ENCODE measurements around the gene SDK1.

The SDK1 gene

DNA sequence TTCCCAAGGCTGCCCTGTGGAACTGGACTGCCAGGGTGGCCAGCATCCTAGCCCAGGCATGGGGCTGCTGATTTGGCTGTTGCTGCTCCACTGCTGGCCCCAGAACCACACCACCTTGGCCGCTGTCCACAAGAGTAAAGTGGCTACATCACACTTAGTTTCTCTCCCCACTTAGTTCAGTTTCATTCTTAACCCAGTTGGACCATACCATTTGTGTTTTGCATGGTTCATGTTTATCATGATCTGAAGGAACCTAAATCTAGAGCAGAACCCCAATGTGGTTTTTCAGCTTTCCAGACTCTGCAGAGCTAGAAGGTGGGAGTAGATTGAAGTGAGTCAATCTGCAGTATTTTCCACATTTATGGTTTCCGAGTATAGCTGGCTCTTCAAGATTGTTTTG lies 32.8 kb downstream of the SDK1 start:
- DNase-seq (ENCODE audit: low read depth), result peak; percentile 1

DNA sequence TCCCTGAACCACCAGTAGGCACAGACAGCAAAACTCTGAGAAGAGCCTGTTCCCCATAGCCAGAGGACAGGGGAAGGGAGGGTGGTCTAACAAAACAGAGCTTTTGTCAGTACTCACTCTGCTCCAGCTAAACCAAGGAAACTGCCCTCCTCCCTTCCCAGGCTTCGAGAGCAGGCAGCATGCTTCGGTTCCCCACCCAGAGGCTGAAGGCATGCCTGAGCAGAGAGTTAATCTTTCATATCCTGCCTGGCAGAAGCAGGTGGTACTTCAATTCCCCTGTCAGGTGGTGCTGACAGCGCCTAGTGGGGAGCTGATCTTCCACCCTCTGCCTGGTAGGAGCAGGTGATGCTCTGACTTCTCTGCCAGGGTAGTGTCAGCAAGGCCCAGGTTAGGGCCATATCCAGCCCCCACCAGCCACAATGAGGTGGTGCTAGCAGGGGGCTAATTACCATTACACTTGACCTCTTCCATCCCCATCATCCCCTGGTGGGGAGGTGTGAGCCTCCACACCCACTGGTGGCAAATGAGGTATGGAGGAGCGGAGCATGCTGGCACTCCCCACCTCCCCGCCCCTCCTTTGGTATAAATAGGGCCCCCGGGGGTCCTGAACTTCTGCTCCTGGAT lies 35.1 kb downstream of the SDK1 start:
- DNase-seq (ENCODE audit: low read depth), result no peak

DNA sequence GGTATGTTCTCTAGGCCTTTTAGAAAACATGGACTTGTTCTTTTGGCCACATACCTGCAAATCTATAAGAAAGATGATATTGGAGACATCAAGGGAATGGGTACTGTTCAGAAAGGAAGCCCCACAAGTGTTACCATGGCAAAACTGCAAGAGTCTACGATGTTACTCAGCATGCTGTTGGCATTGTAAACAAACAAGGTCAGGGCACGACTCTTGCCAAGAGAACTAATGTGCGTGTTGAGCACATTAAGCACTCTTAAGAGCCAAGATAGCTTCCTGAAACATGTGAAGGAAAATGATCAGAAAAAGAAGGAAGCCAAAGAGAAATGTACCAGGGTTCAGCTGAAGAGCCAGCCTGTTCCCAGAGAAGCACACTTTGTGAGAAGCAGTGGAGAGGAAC lies 37.1 kb downstream of the SDK1 start:
- DNase-seq (ENCODE audit: low read depth), result no peak

DNA sequence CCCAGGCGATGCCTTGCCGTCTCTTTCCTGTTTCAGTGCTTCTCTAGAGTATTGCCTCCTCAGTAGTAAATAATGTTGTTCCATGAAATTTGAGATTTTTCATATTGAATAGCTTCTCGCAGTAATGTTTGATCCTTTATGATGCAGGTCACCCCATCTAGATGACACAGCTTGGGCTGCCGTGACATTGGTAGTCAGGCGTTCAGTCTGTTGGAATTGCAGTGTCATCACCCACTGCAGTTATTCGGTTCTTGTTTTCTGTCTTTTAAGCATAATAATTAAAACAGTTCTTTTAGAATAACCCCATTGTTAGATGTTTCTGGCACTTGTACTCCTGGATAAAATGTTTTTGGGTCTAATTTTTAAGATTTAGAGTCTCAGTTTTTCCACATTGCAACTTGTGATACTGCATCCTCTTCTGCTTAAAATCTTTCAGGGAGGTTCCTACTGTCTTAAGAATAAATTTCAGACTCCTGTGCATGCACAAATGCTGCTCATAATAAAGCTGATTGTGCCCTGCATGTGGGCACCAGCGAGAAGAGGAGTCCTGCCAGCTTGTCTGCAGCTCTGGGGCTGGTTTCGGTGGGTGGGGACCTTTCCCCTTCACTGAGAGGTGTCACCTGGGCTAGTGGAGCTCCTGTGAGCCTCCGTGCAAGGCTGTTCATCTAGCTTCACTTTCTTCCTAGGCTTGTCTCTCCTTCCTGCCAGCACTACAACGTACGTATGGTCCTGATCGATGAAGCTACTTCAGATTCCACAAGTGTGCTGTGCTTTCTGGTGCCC lies 44.8 kb downstream of the SDK1 start:
- DNase-seq (ENCODE audit: low read depth), result no peak

DNA sequence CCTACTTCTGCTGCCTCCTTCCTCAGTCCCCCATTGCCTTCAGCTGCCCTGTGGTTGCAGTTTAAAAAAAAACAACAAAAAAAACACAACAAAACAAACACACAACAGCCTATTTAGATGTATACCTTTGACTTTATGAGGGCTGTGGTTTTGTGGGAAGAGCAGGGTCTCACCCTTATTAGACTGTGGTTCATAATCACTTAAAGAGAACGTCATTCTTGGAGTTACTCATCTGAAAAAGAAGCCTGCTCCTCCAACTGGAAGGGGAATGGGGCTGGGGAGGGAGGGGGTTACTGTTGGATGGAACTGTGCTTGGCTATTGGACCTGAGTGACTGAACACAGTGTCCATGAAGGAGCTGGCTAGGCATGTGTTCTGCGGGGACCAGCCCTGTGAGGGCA lies 48.1 kb downstream of the SDK1 start:
- no peak for DNase-seq (ENCODE audit: low read depth)

DNA sequence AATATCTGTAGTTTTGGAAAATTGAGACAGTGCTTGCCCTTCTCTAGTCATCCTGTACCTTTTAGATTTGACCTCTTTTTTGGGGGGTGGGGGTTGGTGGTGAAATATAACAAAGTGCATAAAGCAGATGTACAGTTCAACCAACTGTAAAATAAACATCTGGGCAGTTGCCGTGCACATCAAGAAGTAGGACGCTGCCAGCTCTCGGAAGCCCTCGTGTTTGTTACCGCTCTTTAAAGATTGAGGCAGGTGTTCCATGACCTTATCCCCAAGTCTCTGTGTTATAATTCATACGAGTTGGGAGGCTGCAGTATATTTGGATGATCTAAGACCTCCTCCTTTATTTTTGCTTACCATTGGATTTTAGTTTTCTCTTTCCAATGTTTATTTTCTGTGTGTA lies 55.1 kb downstream of the SDK1 start:
- DNase-seq (ENCODE audit: low read depth), result no peak

DNA sequence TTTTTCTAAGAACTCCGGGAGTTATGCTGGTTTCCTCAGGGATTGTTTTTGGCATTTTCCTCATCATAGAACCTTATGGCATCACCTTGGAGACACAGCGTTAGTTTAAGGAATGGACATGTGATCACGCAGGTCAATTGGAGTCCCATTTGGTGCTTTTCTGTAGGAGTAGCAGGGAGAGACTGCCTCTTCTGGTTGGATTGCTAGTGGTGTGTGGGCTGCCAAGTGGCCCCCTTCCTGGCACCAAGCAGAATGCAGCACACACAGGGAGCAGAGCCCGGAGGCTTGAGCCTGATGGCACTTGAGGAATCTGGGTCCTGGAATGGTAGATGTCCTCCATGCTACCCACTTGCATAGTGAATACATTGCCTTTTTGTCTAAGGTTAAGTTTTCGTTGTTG lies 57.9 kb downstream of the SDK1 start:
- no peak for DNase-seq (ENCODE audit: low read depth)

DNA sequence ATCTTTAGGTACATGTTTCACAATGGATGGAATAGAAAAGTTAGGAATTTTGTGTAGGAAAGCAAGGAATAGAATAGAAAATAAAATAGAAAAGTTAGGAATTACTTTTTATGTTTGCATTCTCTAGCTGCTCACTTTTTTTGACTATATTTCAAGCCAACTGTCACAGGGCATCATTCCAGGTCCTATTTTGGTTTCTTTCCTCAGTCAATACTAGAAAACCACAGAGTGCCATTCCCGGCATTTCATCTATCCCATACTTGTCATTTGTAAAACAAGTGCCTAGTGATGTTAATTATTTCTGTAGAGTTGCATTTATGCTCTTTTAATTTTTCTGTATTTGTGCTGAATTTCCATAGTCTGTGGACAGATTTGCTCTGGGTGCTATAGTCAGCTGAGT lies 66.2 kb downstream of the SDK1 start:
- no peak for DNase-seq (ENCODE audit: low read depth)

DNA sequence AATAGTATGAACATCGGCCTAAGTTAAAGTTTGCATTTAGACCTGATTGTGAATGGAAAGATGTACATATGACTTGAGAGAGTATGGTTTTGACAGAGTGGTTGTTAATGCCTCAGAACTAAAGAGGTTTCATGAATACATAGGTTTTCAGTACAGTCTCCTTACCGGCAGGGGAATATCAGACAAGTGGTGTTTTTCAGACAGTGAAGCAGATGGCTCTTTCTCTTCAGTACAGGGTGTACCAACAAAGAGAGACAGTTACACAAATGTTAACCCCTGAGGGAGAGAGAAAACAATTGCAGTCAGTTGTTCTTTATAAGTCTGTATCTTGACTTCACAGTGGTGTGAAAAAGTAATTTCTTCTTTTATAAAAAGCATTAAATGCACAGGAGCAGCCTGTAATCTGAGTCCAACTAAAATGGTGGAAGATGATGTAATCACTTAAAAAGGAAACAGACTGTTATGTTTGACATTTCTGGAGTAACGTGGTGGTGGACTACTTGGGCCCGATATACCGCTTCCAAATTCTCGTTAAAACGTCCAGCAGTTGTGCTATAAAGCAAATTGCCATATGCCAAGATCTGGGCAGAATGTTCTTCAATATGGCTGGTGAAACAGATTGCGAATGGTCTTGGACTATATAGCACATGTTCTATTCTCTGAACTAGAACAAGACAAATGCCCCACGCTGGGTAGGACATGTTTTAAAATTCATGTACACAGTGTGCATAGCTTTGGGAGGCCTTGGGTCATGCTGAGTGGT lies 69.2 kb downstream of the SDK1 start:
- DNase-seq (ENCODE audit: low read depth), result peak; percentile 14

DNA sequence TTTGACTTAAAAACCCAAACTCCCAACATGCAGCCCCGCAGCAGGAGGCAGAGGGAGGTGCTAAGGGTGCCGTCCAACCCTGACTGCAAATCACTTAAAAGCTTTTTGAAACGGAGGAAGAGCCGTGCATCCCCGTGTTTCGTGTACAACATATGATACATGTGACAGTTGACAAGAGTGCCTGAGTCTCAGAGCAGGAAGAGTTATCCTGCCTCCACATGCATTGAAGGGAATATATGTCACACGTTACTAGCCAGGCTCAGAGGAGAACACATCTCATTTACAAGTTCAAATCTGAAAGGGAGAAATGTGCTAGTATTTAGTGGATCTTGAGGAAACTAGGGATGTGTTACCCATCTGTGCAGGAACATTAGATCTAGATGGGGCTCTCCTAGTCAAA lies 69.9 kb downstream of the SDK1 start:
- no peak for DNase-seq (ENCODE audit: low read depth)

DNA sequence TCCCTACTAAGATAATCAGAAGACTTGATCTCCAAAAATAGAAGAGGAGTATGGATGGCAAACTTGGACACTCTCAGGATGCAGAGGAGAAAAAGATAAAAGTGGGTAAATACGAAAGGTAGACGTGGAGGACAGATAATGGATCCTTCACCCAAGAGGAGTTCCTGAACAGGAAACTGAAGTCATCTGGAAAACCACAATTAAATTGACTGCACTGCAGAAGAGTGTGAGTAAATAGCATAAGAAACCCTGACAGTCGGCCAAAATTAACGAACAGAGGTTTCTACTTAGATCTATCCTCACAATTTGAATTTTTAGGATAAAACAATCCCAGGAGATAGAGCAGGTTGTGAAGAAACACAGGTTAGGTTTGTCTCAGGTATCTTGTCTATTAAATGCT lies 70.5 kb downstream of the SDK1 start:
- DNase-seq (ENCODE audit: low read depth), result no peak

DNA sequence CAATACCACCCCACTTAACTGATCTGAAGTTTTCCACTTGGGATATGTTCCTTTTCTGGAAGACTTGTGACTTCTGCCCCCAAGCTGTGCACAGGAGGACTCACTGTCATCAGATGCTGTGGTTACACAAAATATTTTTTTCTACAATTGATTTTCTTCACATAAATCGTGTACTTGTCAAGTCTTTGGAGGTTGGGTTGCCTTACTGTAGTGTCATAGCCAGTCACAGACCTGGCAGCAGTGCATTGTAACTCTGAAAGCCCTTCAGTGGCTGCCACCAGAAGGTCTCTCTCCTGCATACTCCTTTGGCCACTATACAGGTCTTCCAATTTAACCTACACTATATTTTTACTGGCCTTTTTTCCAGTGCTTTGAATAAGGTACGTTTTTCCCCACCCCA lies 73.2 kb downstream of the SDK1 start:
- no peak for DNase-seq (ENCODE audit: low read depth)

DNA sequence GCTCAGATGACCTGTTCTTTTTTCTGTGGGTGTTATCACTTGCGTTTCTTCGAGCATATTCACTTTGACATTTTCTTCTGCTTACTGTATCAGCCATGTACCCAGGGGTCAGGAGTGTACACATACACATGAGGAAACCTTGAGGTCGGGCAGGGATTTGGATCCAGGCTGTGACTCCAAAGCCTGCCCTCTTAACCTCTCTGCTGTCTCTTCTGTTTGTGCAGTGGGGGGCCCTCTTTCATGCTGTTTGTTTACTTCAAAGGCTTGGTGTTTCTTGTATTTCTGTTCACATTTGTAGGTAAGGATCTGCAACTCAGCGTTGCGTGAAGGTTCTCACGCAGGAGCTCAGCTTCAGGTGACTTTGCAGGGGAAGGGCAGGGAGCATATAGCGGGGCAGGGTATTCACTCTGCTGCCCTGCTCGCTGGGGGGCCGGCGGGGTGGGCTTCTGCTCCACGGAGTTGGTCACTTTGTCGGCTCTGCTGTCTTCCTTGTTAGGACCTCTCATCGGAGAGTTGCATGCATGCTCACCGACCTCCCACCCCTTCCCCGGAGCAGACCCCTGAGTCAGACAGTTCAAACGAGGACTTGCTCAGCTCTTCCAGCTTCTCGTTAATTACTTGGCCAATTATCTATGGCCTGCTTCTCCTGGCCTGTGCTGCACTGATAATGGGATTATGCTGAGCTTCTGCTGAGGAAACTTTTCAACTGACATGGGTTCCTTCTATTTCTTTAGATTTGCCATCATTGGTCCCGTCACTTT lies 77.5 kb downstream of the SDK1 start:
- no peak for DNase-seq (ENCODE audit: low read depth)

DNA sequence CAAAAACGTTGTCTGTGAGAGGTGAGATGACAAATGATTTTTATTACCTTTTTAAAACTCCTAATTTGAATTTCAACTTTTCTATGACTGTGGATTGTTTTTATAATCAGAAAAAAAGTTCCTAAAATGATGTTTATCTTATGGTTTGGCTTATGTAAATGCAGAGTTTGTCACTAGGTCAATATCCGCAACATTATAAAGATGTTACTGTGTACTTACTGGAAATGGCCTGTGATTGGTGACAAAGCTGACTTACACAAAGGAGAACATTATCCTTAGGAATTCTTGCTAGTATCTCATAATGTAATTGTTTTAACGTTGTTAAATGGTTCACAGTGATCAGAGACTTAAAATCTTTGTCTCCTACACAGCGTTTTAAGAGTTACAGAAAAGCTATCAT lies 79.0 kb downstream of the SDK1 start:
- DNase-seq (ENCODE audit: low read depth), result no peak

DNA sequence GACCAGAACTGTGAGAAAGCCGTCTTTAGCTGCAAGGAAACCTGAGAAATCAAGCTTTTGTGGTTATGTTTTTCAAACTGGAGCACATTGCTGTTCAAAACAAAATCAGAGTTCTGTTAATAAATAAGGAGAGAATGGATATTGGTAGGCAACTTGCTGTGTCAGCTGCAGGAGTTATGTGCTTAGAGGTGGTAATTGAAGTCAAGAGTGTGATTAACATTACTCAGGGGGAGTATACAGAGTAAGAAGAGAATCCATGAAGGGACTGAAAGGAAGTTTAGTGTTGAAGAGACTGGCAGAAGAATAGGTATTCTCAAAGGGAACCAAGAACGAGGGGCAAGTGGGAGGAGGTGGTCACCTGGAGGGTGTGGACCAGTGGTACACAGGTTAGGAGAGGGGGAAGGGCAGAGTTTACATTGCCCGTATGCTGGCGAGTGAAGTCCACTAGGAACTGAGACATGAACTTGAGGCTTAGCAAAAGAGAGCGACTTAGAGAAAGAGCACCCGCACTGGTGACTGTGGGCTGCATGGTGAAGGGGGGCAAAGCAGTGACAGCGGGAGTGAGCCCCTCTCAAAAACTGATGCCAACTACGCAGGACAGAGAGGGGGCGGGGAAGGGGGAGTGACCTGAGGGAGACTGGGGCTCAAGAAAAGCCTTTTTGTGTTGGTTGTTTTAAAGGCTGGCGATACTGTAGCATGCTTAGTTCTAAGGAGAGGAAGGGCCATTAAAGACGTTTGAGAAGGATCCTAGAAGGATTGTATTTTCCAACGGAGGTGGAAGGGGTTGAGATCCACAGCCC lies 80.0 kb downstream of the SDK1 start:
- no peak for DNase-seq (ENCODE audit: low read depth)

DNA sequence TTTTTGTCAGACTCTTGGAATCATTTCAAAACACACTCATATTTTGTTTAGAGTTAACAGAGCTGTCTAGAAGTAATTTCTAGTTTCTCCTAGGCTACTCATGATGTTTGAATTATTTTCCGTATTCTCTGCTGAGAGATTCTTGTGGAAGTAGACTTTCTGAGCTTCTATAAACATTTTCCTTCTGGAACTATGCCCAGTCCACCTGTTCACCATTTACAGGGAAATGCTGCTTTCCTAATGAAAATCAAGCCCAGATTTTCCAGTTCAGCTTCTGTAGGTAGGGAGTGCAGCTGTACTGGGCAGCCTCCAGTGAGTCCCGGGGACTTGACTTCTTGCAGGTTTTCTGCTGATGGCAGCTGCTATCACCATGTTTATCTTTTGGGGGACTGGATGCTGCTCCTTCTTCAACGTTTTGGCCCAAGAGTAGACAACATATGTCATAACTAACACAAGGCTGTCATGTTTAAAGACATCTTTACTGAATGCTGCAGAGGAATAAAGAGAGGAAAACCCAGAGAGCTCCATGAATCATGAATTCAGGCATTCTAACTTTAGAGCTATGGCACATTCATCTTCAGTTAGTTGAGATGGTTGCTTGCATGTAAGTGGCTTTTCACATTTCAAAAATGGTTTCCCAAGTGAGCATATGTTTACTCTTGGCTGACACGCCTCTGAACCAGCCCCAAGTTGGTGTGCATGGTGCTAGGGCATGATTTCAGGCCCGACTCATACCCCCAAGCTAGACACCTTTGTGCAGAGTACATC lies 85.6 kb downstream of the SDK1 start:
- no peak for DNase-seq (ENCODE audit: low read depth)

DNA sequence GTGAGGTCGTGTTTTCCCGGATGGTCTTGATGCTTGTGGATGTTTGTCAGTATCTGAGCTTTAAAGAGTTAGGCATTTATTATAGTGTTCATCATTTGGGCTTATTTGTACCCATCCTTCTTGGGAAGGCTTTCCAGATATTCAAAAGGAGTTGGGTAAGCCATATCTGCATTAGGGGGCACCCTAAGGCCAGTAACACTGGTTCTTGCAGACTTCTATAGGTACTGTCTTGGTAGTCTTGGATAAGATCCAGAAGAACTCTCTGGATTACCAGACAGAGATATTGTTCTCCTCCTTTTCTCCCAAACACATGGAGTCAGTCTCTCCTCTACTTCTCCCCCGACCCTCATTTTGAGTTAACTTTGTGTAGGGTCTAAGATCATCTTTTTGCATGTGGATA lies 92.8 kb downstream of the SDK1 start:
- DNase-seq (ENCODE audit: low read depth), result peak; percentile 21

DNA sequence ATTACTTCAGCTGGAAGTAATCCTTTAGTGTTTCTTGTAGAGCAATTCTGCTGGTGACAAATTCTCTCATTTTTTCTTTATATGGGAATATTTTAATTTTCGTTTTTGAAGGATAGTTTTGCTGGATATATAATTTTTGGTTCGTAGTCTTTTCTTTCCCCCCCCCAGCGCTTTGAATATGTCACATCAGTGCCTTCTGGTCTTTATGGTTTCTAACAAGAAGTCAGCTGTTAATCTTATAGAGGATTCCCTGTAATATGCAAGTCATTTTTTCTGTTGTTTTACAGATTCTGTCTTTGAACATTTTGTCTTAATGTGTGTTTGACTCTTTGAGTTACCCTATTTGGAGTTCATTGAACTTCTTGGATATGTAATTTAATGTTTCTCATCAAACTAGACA lies 96.3 kb downstream of the SDK1 start:
- no peak for DNase-seq (ENCODE audit: low read depth)

DNA sequence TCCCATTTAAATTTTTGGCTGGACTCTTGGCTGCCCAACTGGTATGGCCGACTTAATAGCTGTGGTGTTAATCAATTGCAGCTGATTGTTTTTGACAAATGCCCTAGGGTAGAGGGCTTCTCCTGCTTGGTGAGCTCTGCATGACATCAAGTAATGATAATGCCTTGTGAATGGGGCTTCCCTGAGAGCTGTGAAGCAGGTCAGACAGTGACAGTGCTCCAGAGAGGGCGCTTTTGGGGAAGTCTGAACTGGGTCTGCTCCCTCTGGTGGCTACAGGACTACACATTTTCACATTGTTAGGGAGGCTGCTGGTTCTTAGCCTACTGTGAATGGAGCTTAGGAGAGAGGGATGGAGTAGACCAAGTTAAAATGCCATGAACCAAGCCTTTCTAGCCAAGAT lies 98.8 kb downstream of the SDK1 start:
- peak; percentile 25 for DNase-seq (ENCODE audit: low read depth)

DNA sequence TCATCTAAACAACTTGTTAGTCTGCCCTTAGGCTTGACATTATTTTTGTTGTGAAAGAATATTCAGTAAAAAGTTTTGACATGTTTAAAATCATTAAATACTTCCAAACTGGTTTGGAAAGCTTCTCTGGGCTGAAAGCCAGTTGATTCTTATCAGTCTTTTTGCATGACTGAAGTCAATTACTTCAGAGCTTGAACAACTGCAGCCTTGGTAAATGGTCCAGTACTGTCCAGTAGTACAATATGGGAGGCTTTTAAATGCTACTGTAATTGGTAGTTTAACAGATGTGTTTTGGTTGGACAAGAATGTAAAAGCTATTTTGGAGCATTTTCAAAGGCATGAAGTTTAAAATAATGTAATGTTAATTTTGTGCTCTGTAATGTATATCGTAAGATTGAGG lies 103.4 kb downstream of the SDK1 start:
- peak; percentile 87 for DNase-seq (ENCODE audit: low read depth)
